IPS DF 19.7 (cell line): Measurements from ENCODE around the gene AKR1D1.
"Not testable (repeated sequence)": the region's sequence is repeated elsewhere in the genome, so short reads cannot be mapped to it uniquely, and the experiment has no call there.

Source experiments
- DNase-seq: peaks from one replicate; pipeline ENCODE4 v3.0.0-alpha.2; 2013; ENCODE audit warnings: low read depth, low spot score

Gene AKR1D1

GRCh38 chr7:138076196-138076595 is at the start of gene AKR1D1:
Gene AKR1D1 (plus strand): TSS chr7:138076459. CDS start chr7:138076519, 60 bp downstream.
- no peak for DNase-seq

- no peak for DNase-seq
These were observed 49.2 kb upstream of the AKR1D1 start for GRCh38 chr7:138027100-138027499.

- DNase-seq: no peak
These were observed 47.1 kb upstream of the AKR1D1 start for GRCh38 chr7:138029126-138029525.

GRCh38 chr7:138029941-138030340 is 46.3 kb upstream of the AKR1D1 start:
- no peak for DNase-seq

GRCh38 chr7:138030679-138031351 is 45.4 kb upstream of the AKR1D1 start:
- no peak for DNase-seq

GRCh38 chr7:138032186-138032585 is 44.1 kb upstream of the AKR1D1 start:
- DNase-seq: no peak

- no peak for DNase-seq
These were observed 43.5 kb upstream of the AKR1D1 start for GRCh38 chr7:138032770-138033169.

- DNase-seq: no peak
These were observed 43.0 kb upstream of the AKR1D1 start for GRCh38 chr7:138033241-138033640.

- DNase-seq: no peak
These were observed 40.1 kb upstream of the AKR1D1 start for GRCh38 chr7:138036135-138036534.

GRCh38 chr7:138040063-138040462 is 36.2 kb upstream of the AKR1D1 start:
- not testable (repeated sequence) for DNase-seq

GRCh38 chr7:138044897-138045296 is 31.4 kb upstream of the AKR1D1 start:
- no peak for DNase-seq

GRCh38 chr7:138047907-138048306 is 28.4 kb upstream of the AKR1D1 start:
- DNase-seq: no peak

- DNase-seq: no peak
These were observed 26.6 kb upstream of the AKR1D1 start for GRCh38 chr7:138049505-138050116.

GRCh38 chr7:138051712-138052247 is 24.5 kb upstream of the AKR1D1 start:
- DNase-seq: not testable (repeated sequence)

- no peak for DNase-seq
These were observed 23.6 kb upstream of the AKR1D1 start for GRCh38 chr7:138052696-138053095.

- not testable (repeated sequence) for DNase-seq
These were observed 20.6 kb upstream of the AKR1D1 start for GRCh38 chr7:138055698-138056097.

GRCh38 chr7:138063400-138063799 is 12.9 kb upstream of the AKR1D1 start:
- no peak for DNase-seq

GRCh38 chr7:138064856-138065357 is 11.4 kb upstream of the AKR1D1 start:
- DNase-seq: no peak

GRCh38 chr7:138065827-138066226 is 10.4 kb upstream of the AKR1D1 start:
- DNase-seq: no peak

GRCh38 chr7:138066954-138067394 is 9.3 kb upstream of the AKR1D1 start:
- DNase-seq: no peak

GRCh38 chr7:138067774-138068173 is 8.5 kb upstream of the AKR1D1 start:
- no peak for DNase-seq

- no peak for DNase-seq
These were observed 5.4 kb upstream of the AKR1D1 start for GRCh38 chr7:138070908-138071307.

GRCh38 chr7:138072726-138073125 is 3.5 kb upstream of the AKR1D1 start:
- peak; percentile 60 for DNase-seq
